Retinal pigment epithelial cell (primary cell): Measurements from ENCODE around the gene DAB2.

Experiments used
- DNase-seq: peaks from one replicate; pipeline ENCODE4 v3.0.0-alpha.2; 2010; ENCODE audit warnings: low read depth
- H3K4me3 ChIP-seq: 2 replicates; pipeline ENCODE4 v1.5.1; 2011; ENCODE audit warnings: mild to moderate bottlenecking, low read length, control low read depth, moderate library complexity
- CTCF ChIP-seq: conservative IDR thresholded peaks from 2 replicates; pipeline ENCODE4 v1.5.1; 2011; ENCODE audit warnings: low read depth, low read length, control low read depth, inconsistent platforms

Gene DAB2

GRCh38 chr5:39387293-39387692 is 37.5 kb downstream of the DAB2 start:
- no peak for TF ChIP-seq CTCF
- no peak overlapping the region for H3K4me3 ChIP-seq
- no peak for DNase-seq

GRCh38 chr5:39384271-39384670 is 40.5 kb downstream of the DAB2 start:
- no peak for TF ChIP-seq CTCF
- no peak overlapping the region for H3K4me3 ChIP-seq
- no peak for DNase-seq

- no peak for DNase-seq
- H3K4me3 ChIP-seq: no peak overlapping the region
- TF ChIP-seq CTCF: no peak
Measured at GRCh38 chr5:39381376-39381775, 43.4 kb downstream of the DAB2 start.

- TF ChIP-seq CTCF: no peak
- DNase-seq: no peak
- no peak overlapping the region for H3K4me3 ChIP-seq
Measured at GRCh38 chr5:39379693-39380092, 45.1 kb downstream of the DAB2 start.

GRCh38 chr5:39377613-39378012 is 47.2 kb downstream of the DAB2 start:
- no peak overlapping the region for H3K4me3 ChIP-seq
- no peak for TF ChIP-seq CTCF
- DNase-seq: no peak

GRCh38 chr5:39376293-39376714 is 48.5 kb downstream of the DAB2 start:
- peak; percentile 10 for DNase-seq
- H3K4me3 ChIP-seq: no peak overlapping the region
- peak; percentile 80 for TF ChIP-seq CTCF

GRCh38 chr5:39373791-39374190 is 51.0 kb downstream of the DAB2 start:
- H3K4me3 ChIP-seq: no peak overlapping the region
- no peak for TF ChIP-seq CTCF
- DNase-seq: no peak
